COLO668 (cell line): ENCODE measurements around the gene KIAA0825.
"Not testable (repeated sequence)": the region's sequence is repeated elsewhere in the genome, so short reads cannot be mapped to it uniquely, and the experiment has no call there.

Experiments
- DNase-seq: peaks from one replicate; lab custom pipeline; 2025; ENCODE audit not compliant: unreplicated experiment; lab: John Stamatoyannopoulos, UW

Gene KIAA0825

GRCh38 chr5:94595281-94595840, 23.0 kb downstream of the KIAA0825 start:
- no peak for DNase-seq

DNA sequence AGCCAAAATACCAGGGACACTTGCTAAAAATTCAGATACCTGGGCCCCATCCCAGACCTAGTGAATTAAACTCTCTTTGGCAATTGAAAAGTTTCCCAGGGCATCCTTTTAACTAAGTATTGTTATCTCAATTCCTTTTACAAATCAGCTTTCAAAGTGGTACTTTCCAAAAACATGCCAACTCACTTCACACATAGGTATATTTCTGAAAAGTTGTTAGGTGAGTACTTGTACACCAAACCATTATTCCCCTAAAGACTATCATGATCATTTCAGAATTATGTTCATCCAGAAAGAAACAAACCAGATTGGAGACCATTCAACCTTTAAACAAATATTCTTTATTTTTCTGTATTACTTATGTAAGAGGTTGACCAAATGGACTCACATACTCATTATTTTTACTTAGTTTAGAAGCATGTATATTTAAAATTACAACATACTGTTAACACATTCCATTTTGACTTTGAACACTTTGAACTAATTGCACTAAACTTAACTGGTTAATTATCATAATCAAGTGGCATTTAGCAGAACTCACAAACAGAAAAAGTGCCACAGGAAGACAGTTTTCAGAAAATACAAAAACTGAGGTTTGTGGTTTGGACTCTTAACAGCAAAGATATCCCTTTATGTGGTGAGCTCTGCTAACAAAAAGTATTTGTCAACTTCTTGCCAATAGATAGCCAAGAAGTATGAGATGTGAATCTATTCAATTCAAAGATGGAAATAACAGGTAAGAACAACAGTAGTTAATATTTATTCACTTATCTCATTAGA, 40.7 kb downstream of the KIAA0825 start:
- no peak for DNase-seq

GRCh38 chr5:94575196-94575595, 43.2 kb downstream of the KIAA0825 start:
- no peak for DNase-seq

GRCh38 chr5:94573349-94573748, 45.1 kb downstream of the KIAA0825 start:
- DNase-seq: not testable (repeated sequence)

- DNase-seq: no peak
Observed at GRCh38 chr5:94571415-94571814, 47.0 kb downstream of the KIAA0825 start.

DNA sequence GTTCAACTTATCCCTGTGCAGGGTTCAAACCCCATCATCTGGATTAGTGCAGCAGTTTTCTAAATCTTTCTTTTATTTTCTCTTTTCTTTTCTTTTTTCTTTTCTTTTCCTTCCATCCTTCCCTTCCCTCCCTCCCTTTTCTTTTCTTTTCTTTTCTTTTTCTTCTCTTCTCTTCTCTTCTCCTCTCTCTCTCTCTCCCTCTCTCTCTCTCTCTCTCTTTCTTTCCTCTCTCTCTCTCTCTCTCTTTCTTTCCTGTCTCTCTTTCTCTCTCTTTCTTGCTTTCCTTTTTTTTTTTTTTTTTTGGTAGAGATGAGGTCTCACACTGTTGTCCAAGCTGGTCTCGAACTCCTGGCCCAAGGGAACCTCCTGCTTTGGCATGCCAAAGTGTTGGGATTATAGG, 53.6 kb downstream of the KIAA0825 start:
- DNase-seq: no peak

DNA sequence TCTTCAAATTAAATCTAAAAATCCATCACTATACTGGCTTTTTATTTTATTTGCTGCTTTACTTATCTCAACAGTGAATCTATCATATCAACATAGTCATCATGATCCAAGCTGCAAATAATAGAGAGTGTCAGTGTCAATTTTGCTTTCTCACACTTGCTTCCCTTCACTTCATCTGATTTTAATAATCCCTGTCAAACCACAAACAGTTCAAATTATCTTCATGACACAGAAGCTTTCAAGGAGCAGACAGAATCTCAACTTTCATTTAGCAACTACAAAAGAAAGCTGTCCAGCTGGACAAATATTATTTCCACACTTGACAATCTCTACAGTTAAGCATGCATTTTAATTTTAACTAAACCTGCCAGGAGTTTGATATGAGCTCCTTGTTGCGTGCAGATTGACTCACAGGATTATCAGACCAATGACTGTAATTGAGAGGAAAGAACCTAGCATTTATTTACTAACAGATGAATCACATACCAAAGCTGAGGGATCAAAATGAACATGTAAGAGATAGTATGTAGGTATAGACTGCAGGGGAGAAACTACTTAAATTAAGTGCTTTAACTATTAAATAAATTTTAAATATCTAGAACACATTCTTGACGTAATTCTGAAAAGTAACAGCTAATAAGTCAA, 56.0 kb downstream of the KIAA0825 start:
- DNase-seq: no peak

DNA sequence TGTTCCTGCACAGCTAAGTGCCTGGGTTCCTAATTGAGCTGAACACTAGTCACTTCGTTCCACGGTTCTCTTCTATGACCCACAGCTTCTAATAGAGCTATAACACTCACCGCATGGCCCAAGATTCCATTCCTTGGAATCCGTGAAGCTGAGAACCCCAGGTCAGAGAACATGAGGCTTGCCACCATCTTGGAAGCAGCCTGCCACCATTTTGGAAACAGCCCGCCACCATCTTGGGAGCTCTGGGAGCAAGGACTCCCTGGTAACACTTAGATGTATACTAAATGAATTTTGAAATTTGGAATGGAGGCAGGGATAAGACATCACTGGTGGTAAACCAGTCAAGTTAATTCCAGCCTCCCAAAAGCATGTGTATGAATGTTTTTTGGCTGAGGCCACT, 60.4 kb downstream of the KIAA0825 start:
- no peak for DNase-seq

- no peak for DNase-seq
Observed at GRCh38 chr5:94551858-94552257, 66.5 kb downstream of the KIAA0825 start.

DNA sequence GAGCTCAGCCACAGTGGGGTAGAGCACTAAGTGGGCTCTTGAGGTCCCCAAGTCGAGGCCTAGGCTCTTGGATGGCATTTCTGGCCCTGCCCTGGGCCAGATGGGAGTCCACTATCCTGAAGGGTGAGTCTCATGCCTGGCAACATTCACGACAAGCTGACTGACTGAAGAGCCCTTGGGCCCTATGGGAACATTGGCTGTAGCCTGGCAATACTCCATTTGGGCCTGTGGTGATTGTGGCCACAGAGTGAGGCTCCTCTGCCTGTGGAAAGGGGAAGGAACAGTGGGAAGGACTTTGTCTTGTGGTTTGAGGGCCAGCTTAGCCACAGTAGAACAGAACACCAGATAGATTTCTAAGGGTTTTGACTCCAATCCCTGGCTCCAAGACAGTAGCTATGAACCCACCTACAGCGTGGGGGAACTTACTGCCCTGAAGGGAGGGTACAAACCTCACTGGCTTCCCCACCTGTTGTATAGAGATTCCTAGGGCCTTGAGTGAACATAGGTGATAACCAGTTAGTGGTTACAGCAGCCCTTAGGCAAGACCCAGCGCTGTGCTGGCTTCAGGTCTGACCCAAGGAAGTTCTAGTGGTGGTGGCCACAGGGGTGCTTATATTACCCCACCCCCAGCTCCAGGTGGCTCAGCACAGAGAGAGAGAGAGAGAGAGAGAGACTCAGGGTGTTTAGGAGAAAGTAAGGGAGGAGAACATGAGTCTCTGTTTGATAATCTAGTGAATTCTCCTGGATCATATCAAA, 72.4 kb downstream of the KIAA0825 start:
- DNase-seq: no peak

DNA sequence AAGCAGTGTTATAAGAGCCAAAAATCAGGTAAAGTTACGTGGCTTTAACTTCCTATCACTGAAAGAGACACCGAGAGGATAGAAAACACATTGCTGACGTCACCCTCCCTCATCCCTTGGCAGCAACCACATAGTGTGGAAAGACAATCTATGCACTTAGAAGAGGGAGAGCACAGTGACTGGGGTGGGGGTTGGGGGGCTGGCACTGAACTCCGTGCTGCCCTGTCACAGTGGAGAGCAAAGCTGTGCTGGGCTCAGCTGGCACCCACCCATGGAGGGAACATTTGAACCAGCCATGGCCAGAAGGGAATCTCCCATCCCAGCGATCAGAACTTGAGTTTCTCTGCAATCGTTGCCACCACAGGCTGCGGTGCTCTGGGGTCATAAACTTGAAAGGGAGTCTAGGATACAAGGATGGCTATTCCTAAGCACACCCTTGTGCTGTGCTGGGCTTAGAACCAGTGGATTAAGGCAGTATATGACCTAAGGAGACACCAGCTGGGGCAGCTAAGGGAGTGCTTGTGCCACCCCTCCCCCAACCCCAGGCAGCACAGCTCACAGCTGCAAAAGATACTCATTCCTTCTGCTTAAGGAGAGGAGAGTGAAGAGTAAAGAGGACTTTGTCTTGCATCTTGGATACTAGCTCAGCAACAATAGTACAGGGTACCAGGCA, 73.4 kb downstream of the KIAA0825 start:
- DNase-seq: no peak

- DNase-seq: no peak
Observed at GRCh38 chr5:94544031-94544650, 74.3 kb downstream of the KIAA0825 start.

GRCh38 chr5:94540856-94541494, 77.4 kb downstream of the KIAA0825 start:
- DNase-seq: no peak

- DNase-seq: no peak
Observed at GRCh38 chr5:94538260-94538659, 80.1 kb downstream of the KIAA0825 start.

DNA sequence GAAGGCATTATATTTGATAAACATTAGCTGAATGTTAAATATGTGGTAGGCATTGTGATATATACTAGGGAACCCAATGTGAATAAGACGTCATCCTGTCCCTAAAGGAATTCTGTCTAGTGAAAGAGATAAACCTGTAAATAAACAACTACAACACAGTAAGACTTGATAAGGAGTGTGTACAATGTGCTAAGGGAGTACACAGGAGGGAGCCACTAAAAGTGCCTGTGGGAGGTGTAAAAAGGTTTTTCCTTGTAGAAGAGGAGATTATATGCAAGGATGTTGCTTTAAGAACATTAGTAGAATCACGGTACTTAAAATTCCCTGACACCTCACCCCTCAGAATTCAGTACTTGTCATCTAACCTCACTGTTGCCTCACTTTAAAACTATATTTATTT, 91.7 kb downstream of the KIAA0825 start:
- no peak for DNase-seq

GRCh38 chr5:94524841-94525697, 93.3 kb downstream of the KIAA0825 start:
- peak; percentile 1 for DNase-seq

DNA sequence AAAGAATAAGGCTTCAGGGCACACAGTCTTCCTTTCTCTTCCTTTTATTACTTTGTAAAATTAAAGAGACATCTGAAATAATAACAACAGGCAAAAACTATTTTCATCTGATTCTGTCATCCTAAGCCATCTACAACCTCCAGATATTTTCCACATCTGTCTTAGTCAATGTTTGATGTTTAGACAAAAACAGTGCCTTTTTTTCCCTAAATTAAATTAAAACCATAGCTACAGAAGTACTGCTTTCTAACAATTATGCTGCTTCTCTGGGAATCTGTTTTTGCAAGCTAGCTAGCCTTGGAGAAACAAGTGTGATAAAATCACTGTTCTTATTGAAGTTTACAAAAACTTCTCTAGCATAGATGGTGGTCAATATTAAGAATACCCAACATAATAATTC, 95.4 kb downstream of the KIAA0825 start:
- no peak for DNase-seq

- DNase-seq: no peak
Observed at GRCh38 chr5:94522117-94522516, 96.3 kb downstream of the KIAA0825 start.
